ENCODE measurements around the gene SNORC. TPM values are rescaled to one million over a fixed set of nuclear protein-coding genes. Genes with fewer than 3 reads are reported as not detected.

The SNORC gene
- total and polyA plus RNA-seq, 2 of the 13 experiments (the other 11 are each of a cell fraction or from before 2014, with no cell fraction given), result 59.1 to 86.1 TPM

DNA sequence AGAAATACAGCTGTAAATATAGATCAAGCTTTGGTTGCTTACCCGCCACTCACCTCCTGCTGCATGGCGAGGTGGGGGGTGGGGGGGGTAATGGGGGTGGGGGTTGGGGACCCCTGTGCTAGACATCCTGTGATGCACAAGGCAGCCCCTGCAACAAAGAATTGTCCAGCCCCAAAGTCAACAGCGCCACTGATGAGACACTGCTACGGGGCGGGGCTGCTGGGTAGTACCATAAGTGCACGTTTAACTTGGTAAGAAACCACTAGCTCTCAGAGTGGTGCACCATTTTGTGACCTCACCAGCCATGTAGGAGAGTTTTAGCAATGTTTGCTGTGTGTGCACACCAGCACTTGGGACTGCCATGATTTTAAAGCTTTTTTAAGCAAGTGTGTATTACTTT lies 40.3 kb downstream of the SNORC start:
- ChIA-PET CTCF (ENCODE audit: low intra/inter-chr PET ratio, low total read pairs) (no interaction called here), POLR2A (no interaction called here)
- Histone ChIP-seq H3K79me2 (ENCODE audit: insufficient read depth, low read length) (no peaks in the 10 kb centered on the region), H3K27ac (ENCODE audit: extremely low read length, insufficient read depth, low read length) (no peak overlapping the region), H3K36me3 (replicated peaks in 1 of 2; ENCODE audit: control insufficient read depth in 1 of 2, insufficient read depth in 2 of 2, low read length in 2 of 2) (no peaks in the 10 kb centered on the region; a peak in 1 of 5 replicates), H3K4me3 (replicated peaks in 1 of 3; ENCODE audit: insufficient read depth in 1 of 3, low read depth in 2 of 3, low read length in 3 of 3) (no peak overlapping the region), H3K9ac (ENCODE audit: insufficient read depth, low read depth, low read length) (no peak overlapping the region), H3K27me3 (ENCODE audit: control insufficient read depth in 1 of 2, insufficient read depth in 2 of 2, low read length in 2 of 2) (no peaks in the 10 kb centered on the region), H2AFZ (ENCODE audit: low read length) (no peak overlapping the region), H3K4me2 (ENCODE audit: low read depth, low read length) (no peak overlapping the region), H3K4me1 (ENCODE audit: insufficient read depth, low read length) (peaks cover 7% of the 10 kb centered on the region), H3K9me3 (ENCODE audit: low read length) (peaks cover 21% of the 10 kb centered on the region), H4K20me1 (ENCODE audit: insufficient read depth, low read length) (no peaks in the 10 kb centered on the region)
- no peak for DNase-seq (ENCODE audit: low spot score)
- in situ Hi-C loops (cut with HindIII; ENCODE audit: extremely low pct_ligation_motif_present, low pct_unique_long_range_greater_than_20kb), result no loop called here
- TF ChIP-seq CBX1 (IDR thresholded peaks at IDR 0.05; ENCODE audit: low read depth) (no peak), NR2F1 (CRISPR knock-in tag; IDR thresholded peaks at IDR 0.05) (no peak), KDM5B (CRISPR knock-in tag; IDR thresholded peaks at IDR 0.05; ENCODE audit: borderline replicate concordance) (no peak), HIVEP1 (CRISPR knock-in tag; IDR thresholded peaks at IDR 0.05) (no peak), ZNF101 (CRISPR knock-in tag; IDR thresholded peaks at IDR 0.05; ENCODE audit: borderline replicate concordance, low read depth) (no peak), HOXA3 (CRISPR knock-in tag; IDR thresholded peaks at IDR 0.05) (no peak), PAWR (CRISPR knock-in tag; IDR thresholded peaks at IDR 0.05; ENCODE audit: borderline replicate concordance) (no peak), THAP7 (CRISPR knock-in tag; IDR thresholded peaks at IDR 0.05) (no peak)
- TF ChIP-seq, protein P1, sequence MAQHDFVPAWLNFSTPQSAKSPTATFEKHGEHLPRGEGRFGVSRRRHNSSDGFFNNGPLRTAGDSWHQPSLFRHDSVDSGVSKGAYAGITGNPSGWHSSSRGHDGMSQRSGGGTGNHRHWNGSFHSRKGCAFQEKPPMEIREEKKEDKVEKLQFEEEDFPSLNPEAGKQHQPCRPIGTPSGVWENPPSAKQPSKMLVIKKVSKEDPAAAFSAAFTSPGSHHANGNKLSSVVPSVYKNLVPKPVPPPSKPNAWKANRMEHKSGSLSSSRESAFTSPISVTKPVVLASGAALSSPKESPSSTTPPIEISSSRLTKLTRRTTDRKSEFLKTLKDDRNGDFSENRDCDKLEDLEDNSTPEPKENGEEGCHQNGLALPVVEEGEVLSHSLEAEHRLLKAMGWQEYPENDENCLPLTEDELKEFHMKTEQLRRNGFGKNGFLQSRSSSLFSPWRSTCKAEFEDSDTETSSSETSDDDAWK (CRISPR knock-in tag; IDR thresholded peaks at IDR 0.05), result no peak
- TF ChIP-seq, protein P2, sequence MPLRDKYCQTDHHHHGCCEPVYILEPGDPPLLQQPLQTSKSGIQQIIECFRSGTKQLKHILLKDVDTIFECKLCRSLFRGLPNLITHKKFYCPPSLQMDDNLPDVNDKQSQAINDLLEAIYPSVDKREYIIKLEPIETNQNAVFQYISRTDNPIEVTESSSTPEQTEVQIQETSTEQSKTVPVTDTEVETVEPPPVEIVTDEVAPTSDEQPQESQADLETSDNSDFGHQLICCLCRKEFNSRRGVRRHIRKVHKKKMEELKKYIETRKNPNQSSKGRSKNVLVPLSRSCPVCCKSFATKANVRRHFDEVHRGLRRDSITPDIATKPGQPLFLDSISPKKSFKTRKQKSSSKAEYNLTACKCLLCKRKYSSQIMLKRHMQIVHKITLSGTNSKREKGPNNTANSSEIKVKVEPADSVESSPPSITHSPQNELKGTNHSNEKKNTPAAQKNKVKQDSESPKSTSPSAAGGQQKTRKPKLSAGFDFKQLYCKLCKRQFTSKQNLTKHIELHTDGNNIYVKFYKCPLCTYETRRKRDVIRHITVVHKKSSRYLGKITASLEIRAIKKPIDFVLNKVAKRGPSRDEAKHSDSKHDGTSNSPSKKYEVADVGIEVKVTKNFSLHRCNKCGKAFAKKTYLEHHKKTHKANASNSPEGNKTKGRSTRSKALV (CRISPR knock-in tag; IDR thresholded peaks at IDR 0.05), result no peak
- TF ChIP-seq, protein P3, sequence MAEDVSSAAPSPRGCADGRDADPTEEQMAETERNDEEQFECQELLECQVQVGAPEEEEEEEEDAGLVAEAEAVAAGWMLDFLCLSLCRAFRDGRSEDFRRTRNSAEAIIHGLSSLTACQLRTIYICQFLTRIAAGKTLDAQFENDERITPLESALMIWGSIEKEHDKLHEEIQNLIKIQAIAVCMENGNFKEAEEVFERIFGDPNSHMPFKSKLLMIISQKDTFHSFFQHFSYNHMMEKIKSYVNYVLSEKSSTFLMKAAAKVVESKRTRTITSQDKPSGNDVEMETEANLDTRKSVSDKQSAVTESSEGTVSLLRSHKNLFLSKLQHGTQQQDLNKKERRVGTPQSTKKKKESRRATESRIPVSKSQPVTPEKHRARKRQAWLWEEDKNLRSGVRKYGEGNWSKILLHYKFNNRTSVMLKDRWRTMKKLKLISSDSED (CRISPR knock-in tag; IDR thresholded peaks at IDR 0.05), result no peak
- BruUV-seq (replicated peaks), result no TSS peak
- ATAC-seq, result no peak
- WGBS (ENCODE audit: low lambda C conversion rate), result 97% methylated on average over 6 of the region's 6 CpGs
- no peak for FAIRE-seq
- intact Hi-C loops (cut with micrococcal nuclease; ENCODE audit: unreplicated experiment), result no loop called here
